Activated T-cell treated with anti-CD3 and anti-CD28 coated beads, Interleukin-2, amount 50 U/mL, for 4 hours (primary cell): ENCODE results near the gene SCO1. TPM values are rescaled to one million over a fixed set of nuclear protein-coding genes. Genes with fewer than 3 reads are reported as not detected.
"Not testable (repeated sequence)": the region's sequence is repeated elsewhere in the genome, so short reads cannot be mapped to it uniquely, and the experiment has no call there.

Experiments
- ATAC-seq, 2 donors: fragments of 200-7000 bp; cut with Tn5 transposase; one replicate each; pipeline ENCODE4 v1.10.0; 2021
- DNase-seq: peaks from one replicate; pipeline ENCODE4 v3.0.0-alpha.2; 2020
- H3K27me3 Mint-ChIP-seq: one replicate; pipeline ENCODE4 v1.8.0; 2021; ENCODE audit warnings: low read depth, mixed read lengths
- H3K36me3 Mint-ChIP-seq: one replicate; pipeline ENCODE4 v1.8.0; 2022; ENCODE audit warnings: mixed read lengths; ENCODE audit not compliant: insufficient read depth
- H3K4me1 Mint-ChIP-seq: one replicate; pipeline ENCODE4 v1.8.0; 2021; ENCODE audit warnings: low read depth, mixed read lengths
- H3K4me3 Mint-ChIP-seq: one replicate; pipeline ENCODE4 v1.8.0; 2021; ENCODE audit warnings: mild to moderate bottlenecking, moderate library complexity, mixed read lengths
- H3K9me3 Mint-ChIP-seq: one replicate; pipeline ENCODE4 v1.8.0; 2021; ENCODE audit warnings: mixed read lengths
- total RNA-seq, 3 donors: library from RNA; stranded (reverse); gene quantifications; one replicate each; pipeline ENCODE4 v1.2.1, GENCODE V29; 2021

The SCO1 gene
- total RNA-seq, 3 donors from 2014 or later = 54.7 to 56.2 (median 55.7) TPM

DNA sequence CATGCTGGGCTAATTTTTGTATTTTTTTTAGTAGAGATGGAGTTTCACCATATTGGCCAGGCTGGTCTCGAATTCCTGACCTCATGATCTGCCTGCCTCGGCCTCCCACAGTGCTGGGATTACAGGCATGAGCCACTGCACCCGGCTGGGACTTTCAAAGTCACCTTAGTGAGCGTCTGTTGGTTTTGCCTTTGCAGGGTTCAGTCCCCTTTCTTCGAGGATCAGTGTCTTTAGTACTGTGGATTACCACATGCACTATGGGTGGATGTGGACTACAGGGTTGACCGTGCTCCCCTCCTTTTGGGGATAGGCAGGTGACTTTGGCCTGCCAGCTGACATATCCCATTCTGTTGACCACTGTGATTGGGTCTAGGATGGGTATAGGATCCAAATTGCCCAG, 34.8 kb upstream of the SCO1 start:
- not testable (repeated sequence) for H3K27me3 Mint-ChIP-seq, DNase-seq, H3K36me3 Mint-ChIP-seq, ATAC-seq, H3K4me3 Mint-ChIP-seq, H3K9me3 Mint-ChIP-seq
- H3K4me1 Mint-ChIP-seq = peaks cover 21% of the 10 kb centered on the region

DNA sequence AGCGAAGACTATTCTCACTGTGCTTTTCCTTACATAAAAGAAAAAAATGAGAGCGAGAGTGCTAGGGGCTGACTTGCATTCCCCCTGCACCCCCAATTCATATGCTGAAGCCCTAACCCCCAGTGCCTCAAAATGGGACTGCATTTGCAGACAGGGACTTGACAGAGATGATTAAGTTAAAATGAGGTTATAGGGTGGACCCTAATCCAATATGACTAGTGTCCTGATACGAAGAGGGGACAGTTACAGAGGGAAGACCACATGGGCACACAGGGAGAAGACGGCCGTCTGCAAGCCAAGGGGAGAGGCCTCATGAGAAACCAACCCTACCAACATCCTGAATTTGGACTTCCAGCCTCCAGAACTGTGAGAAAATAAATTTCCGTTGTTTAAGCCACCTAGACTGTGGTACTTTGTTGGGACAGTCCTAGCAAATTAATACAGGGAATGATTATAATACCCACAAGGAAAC, 34.1 kb upstream of the SCO1 start:
- Mint-ChIP-seq H3K4me1 (peaks cover 23% of the 10 kb centered on the region), H3K9me3 (no peaks in the 10 kb centered on the region), H3K36me3 (no peaks in the 10 kb centered on the region), H3K27me3 (no peaks in the 10 kb centered on the region), H3K4me3 (peak overlapping the region; percentile 92)
- DNase-seq (no peak), ATAC-seq (no peak)

DNA sequence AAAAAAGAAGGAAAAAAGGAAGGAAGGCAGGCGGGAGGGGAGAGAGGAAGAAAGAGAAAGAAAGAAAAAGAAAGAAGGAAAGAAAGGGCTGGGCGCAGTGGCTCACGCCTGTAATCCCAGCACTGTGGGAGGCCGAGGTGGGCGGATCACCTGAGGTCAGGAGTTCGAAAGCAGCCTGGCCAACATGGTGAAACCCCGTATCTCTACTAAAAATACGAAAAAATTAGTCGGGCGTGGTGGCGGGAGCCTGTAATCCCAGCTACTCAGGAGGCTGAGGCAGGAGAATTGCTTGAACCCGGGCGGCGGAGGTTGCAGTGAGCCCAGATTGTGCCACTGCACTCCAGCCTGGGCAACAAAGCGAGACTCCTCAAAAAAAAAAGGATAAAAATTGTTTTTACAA, 32.9 kb upstream of the SCO1 start:
- H3K4me1 Mint-ChIP-seq = peaks cover 23% of the 10 kb centered on the region
- ATAC-seq, H3K27me3 Mint-ChIP-seq, H3K9me3 Mint-ChIP-seq, H3K36me3 Mint-ChIP-seq, DNase-seq: not testable (repeated sequence)
- peak overlapping the region; percentile 92 for H3K4me3 Mint-ChIP-seq

DNA sequence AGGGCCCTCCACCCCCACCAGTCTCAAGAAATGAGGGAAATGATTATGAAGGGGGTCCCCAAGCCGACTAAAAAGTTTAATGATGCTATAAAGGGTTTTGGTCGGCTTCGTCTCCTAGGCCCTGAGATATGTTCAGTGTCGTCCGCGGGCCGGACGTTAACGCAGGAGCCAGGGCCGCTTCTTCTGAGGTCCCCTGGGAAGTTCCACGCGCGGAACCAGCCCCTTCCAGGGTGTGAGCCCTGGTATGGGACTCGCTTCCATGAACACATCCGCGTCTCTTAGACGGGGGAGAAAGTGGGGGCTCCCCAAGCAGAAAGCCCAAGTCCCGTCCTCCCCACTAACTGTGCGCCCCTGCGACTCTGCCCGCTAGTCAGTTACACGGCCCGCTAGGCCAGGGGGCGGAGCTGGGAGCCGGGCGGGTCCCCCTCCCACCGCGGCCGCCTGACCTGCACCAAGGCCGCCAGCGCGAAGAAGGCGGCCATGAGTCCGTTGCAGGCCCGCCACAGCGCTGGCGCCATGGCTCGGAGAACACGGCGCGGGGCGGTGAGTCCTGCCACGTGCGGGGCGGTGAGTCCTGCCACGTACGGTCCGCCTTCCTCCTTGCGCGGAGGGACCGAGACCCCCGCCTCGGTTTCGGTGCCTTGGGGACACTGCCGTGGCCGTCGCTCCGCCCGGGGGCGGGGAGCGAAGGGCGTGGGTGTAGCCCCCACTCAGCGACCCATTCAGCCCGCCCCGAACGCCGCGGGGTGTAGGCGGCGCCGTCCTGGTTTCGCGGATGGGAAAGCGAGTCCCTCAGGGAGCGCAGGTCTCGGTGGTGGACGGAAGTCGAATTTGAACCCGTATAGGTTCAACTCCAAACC, 32.2 kb upstream of the SCO1 start, which contains the start of gene TMEM220:
Gene TMEM220 (minus strand): TSS at position 690 of the 860 bp plus-strand sequence. CDS start 172 bp downstream, at position 518.
- H3K4me3 Mint-ChIP-seq = peak within 1 kb of the TSS; percentile 92
- DNase-seq (peak; percentile 45), ATAC-seq (peak; percentile 65 to 69)
- peaks cover 23% of the 10 kb centered on the region for H3K4me1 Mint-ChIP-seq
- H3K27me3 Mint-ChIP-seq = no peaks in the 10 kb centered on the region
- H3K36me3 Mint-ChIP-seq = no peaks in the 10 kb centered on the region
- no peaks in the 10 kb centered on the region for H3K9me3 Mint-ChIP-seq

DNA sequence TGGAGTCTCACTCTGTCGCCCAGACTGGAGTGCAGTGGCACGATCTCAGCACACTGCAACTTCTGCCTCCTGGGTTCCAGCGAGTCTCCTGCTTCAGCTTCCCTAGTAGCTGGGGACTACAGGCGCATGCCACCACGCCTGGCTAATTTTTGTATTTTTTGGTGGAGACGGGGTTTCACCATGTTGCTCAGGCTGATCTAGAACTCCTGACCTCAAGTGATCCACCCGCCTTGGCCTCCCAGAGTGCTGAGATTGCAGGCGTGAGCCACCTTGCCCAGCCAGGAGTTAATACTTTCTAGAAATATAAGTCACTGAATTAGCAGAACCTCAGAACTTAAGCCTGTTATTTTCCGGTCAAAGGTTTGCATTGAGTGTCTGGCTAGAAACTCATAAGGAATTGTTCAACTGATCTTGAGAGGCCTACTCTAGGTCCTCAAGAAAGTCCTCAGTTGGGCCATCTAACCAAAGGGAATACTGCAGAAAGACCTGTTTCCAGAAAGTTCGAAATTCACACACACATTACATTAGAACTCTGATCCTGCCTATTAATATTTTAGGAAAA, 31.1 kb upstream of the SCO1 start:
- Mint-ChIP-seq H3K4me1 (peaks cover 23% of the 10 kb centered on the region), H3K36me3 (no peaks in the 10 kb centered on the region), H3K9me3 (no peaks in the 10 kb centered on the region), H3K27me3 (no peaks in the 10 kb centered on the region), H3K4me3 (no peak overlapping the region)
- no peak for DNase-seq
- no peak for ATAC-seq

DNA sequence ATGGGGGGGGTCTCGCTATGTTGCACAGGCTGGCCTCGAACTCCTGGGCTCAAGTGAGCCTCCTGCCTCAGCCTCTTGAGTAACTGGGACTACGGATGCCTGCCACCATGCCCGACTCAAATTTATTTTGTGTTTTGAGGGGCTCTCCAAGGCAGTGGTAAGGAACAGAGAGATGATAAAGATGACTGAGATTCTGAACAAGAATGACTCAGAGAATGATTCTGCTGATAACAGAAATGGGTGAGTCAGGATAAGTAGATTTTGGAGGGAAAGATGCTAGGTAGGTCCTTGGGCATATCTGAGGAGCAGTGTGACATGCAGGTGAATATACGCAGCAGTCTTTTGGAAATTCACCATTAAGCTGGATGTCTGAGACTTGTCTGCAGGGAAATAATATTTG, 29.9 kb upstream of the SCO1 start:
- Mint-ChIP-seq H3K4me3 (no peak overlapping the region), H3K36me3 (no peaks in the 10 kb centered on the region), H3K4me1 (peaks cover 23% of the 10 kb centered on the region), H3K9me3 (no peaks in the 10 kb centered on the region), H3K27me3 (no peaks in the 10 kb centered on the region)
- DNase-seq (no peak), ATAC-seq (peak; percentile 70 to 74)

DNA sequence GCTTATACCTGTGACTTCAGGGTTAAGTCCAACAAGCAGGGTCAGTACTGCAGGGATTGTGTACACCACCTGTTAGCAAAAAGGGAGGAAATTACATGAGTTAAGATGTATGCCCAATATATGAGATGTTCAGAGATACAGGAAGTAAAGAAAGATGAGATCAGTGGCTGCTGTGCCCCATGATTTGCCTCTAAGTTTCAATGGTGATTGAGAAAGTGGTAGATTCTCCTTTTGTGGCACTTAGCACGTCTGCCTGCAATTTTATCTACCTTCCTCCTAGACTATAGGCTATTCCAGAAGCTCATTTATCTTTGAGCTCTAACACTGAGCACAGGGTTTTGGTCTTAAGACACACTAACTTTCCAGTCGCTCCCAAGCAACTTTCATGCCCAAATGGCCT, 28.9 kb upstream of the SCO1 start:
- Mint-ChIP-seq H3K4me1 (peaks cover 23% of the 10 kb centered on the region), H3K9me3 (no peaks in the 10 kb centered on the region), H3K36me3 (no peaks in the 10 kb centered on the region), H3K27me3 (no peaks in the 10 kb centered on the region), H3K4me3 (no peak overlapping the region)
- ATAC-seq = no peak
- no peak for DNase-seq

DNA sequence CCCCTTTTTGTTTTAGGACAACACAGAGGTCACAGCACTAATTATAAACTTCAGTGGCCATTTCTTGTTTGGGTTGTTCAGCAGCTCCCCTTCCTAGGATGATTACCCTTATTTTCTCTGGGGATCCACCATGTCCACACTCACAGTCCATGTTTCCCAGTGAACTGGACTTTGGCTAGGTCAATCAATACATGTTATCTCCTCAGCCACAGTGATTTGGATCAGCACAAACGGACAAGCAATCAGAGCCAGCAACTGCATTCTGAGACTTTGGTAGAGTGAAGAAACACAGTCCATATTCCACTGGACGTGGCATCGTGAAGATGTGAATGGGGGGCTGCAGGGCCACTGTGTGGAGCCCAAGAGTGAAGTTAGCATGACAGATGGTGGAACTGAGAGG, 27.9 kb upstream of the SCO1 start:
- Mint-ChIP-seq H3K4me3 (no peak overlapping the region), H3K36me3 (no peaks in the 10 kb centered on the region), H3K27me3 (no peaks in the 10 kb centered on the region), H3K9me3 (no peaks in the 10 kb centered on the region), H3K4me1 (peaks cover 15% of the 10 kb centered on the region)
- ATAC-seq = no peak
- DNase-seq = no peak

DNA sequence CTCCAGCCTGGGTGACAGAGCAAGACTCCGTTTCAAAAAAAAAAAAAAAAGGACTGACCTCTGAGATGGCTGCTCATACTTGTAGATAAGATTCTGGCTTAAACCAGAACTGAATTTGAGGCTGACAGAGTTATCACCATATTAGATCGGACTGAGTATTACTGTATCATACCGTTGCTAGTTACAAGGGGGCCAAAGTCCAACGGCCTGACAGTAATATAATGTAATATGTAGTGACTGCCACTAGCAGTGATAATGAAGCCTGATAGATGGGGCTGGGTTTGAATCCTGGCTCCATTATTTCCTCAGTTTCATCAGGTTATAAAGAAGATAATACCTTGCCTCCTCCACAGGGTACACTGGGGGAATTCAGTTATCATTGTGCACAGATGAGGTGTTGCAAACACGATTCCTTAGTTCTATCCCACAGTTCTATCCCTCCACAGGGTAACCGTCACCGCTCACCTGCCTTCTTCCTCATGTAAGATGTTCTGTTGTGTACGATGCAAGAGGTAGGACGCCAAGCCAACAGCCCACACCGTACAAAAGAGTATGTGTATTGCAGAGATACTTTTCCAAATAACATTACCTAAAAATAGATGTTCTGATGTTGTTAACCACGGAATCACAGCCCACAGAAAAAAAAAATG, 27.3 kb upstream of the SCO1 start:
- no peak for ATAC-seq
- no peaks in the 10 kb centered on the region for H3K9me3 Mint-ChIP-seq
- H3K27me3 Mint-ChIP-seq = no peaks in the 10 kb centered on the region

DNA sequence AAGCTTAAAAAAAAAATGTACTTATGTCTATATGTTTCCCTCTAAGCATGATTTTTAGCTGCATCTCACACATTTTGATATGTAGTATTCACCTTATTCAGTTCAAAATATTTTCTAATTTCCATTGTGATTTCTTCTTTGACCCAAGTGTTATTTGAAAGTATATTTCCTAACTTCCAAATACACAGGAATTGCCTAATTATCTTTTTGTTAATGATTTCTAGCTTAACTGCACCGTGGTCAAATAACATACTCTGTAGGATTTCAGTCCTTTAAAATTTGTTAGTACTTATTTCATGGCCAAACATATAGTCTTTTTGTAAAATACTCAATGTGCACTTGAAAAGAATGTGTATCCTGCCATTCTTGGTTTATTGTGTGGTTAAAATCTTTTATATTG, 21.2 kb upstream of the SCO1 start:
- Mint-ChIP-seq H3K4me3 (no peak overlapping the region), H3K4me1 (no peaks in the 10 kb centered on the region), H3K9me3 (no peaks in the 10 kb centered on the region), H3K36me3 (peaks cover 8% of the 10 kb centered on the region), H3K27me3 (no peaks in the 10 kb centered on the region)
- no peak for ATAC-seq
- DNase-seq = no peak

More for the DNA sequence above, 27.3 kb upstream of the SCO1 start:
- no peak for DNase-seq
- Mint-ChIP-seq H3K36me3 (no peaks in the 10 kb centered on the region), H3K4me1 (peaks cover 12% of the 10 kb centered on the region), H3K4me3 (no peak overlapping the region)

DNA sequence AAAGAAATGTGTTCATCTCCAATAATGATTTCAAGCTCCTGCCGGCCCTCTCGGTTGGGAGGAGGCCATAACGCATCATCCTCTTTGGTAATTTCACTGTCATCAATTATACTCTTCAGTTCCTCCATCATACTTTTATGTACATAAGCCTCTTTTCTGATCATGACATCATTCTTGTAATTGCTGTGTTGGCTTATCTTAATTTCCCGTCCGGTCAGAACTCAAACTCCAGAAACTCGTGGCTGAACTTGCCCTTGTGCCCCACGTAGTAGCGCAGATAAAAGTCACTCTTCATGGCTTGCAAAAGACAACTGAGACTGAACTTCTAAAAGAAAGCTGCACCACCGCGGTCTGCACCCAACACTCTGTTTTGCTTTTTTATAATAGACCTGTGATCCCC, 18.9 kb upstream of the SCO1 start:
- ATAC-seq (no peak), DNase-seq (no peak)
- Mint-ChIP-seq H3K27me3 (no peaks in the 10 kb centered on the region), H3K9me3 (no peaks in the 10 kb centered on the region), H3K36me3 (peaks cover 18% of the 10 kb centered on the region), H3K4me3 (no peak overlapping the region), H3K4me1 (no peaks in the 10 kb centered on the region)

DNA sequence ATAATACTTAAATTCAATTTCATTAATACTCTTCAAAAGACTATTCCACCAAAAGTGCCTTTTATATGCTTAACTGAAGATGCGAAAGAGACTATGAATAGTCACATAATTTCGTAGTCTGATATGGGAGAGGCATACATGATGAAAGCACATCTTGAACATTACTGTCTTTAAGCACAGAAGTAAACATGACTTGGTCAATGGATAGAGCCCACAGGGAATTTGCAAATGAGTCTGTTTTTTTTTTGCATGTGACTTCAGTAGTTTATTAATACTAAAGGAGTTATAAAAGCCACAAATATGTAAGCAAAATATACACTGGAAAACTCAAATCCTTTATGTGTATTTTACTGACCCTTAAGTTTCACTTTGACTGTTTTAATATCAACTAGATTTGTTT, 16.0 kb upstream of the SCO1 start:
- H3K4me1 Mint-ChIP-seq = peaks cover 3% of the 10 kb centered on the region
- no peak for DNase-seq
- H3K36me3 Mint-ChIP-seq = peaks cover 37% of the 10 kb centered on the region
- H3K9me3 Mint-ChIP-seq = no peaks in the 10 kb centered on the region
- no peak overlapping the region for H3K4me3 Mint-ChIP-seq
- ATAC-seq = no peak
- no peaks in the 10 kb centered on the region for H3K27me3 Mint-ChIP-seq

DNA sequence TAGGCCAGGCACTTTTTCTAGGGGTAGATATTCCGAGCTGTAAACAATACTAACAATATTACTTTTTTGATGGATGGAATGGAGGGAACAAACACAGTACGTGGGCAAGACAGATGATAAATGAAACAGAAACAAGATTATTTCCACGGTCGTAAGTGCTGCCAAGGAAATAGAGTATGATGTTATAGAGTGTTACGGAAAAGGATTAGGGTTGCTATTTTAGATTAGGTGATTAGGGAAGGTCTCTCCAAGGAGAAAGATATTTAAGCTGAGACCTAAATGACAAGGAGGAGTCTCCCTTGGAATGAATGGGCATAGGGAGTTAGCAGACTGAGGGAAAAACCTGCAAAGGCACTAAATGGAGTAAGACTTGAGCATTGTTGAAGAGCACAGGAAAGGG, 8.4 kb upstream of the SCO1 start:
- H3K36me3 Mint-ChIP-seq = peaks cover 35% of the 10 kb centered on the region
- ATAC-seq (no peak), DNase-seq (no peak)
- peaks cover 56% of the 10 kb centered on the region for H3K4me1 Mint-ChIP-seq
- H3K4me3 Mint-ChIP-seq = no peak overlapping the region
- no peaks in the 10 kb centered on the region for H3K27me3 Mint-ChIP-seq
- H3K9me3 Mint-ChIP-seq = no peaks in the 10 kb centered on the region

DNA sequence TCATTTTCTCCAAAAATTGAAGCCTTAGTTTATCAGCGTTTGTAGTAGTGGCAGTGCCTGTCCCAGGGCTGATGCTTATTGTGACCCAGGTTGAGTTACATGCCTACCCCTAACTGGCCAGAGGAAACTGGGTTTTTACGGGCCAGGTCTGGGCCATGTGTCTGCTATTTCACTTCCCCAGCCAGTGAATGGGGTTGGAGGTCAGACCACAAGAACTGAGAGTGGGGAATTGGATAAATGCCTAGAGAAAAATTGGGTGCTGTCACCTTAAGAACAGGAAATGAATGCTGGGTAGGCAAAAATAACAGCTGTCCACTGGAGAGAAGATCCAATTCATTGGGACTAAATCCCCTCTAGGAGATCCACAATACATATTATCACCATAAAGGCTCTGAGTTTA, 5.2 kb upstream of the SCO1 start:
- ATAC-seq (no peak), DNase-seq (no peak)
- H3K9me3 Mint-ChIP-seq = no peaks in the 10 kb centered on the region
- H3K4me3 Mint-ChIP-seq = peak overlapping the region; percentile 40
- H3K27me3 Mint-ChIP-seq = no peaks in the 10 kb centered on the region
- H3K36me3 Mint-ChIP-seq = peaks cover 16% of the 10 kb centered on the region
- peaks cover 66% of the 10 kb centered on the region for H3K4me1 Mint-ChIP-seq
